Keratinocyte (primary cell): ENCODE data around the gene ANO8. TPM values are rescaled to one million over a fixed set of nuclear protein-coding genes. Genes with fewer than 3 reads are reported as not detected.

ENCODE experiments used
- DNase-seq: peaks from one replicate; pipeline ENCODE4 v3.0.0-alpha.2; 2011; ENCODE audit warnings: low read depth, missing footprints, low spot score
- FAIRE-seq: peaks from 2 replicates; lab custom pipeline; 2011; peaks lifted over from hg19 to GRCh38; lab: Jason Lieb, UNC
- H2AFZ ChIP-seq: 2 replicates; pipeline ENCODE4 v1.6.0; 2012; ENCODE audit warnings: low read length, control low read depth, inconsistent platforms; ENCODE audit not compliant: control insufficient read depth
- H3K27ac ChIP-seq: 2 replicates; pipeline ENCODE4 v1.5.1; 2011; ENCODE audit warnings: low read length; ENCODE audit not compliant: control insufficient read depth, insufficient read depth
- H3K27me3 ChIP-seq: 3 replicates; pipeline ENCODE4 v1.6.0; 2011; ENCODE audit warnings: low read length; ENCODE audit not compliant: control insufficient read depth, insufficient read depth; ENCODE audit errors: extremely low read depth
- H3K36me3 ChIP-seq, 2 experiments: 2 replicates in 1 of 2; 3 replicates in 1 of 2; pipeline ENCODE4 v1.5.1; 2011; ENCODE audit warnings: low read length in 2 of 2, mild to moderate bottlenecking in 1 of 2; ENCODE audit not compliant: control insufficient read depth in 2 of 2, insufficient read depth in 2 of 2; ENCODE audit errors: extremely low read depth in 1 of 2
- H3K4me1 ChIP-seq: 3 replicates; pipeline ENCODE4 v1.5.1; 2011; ENCODE audit warnings: low read length; ENCODE audit not compliant: control insufficient read depth, insufficient read depth; ENCODE audit errors: extremely low read depth
- H3K4me2 ChIP-seq: 3 replicates; pipeline ENCODE4 v1.6.0; 2011; ENCODE audit warnings: low read depth, low read length; ENCODE audit not compliant: control insufficient read depth, insufficient read depth; ENCODE audit errors: extremely low read depth
- H3K4me3 ChIP-seq, 3 experiments: fragments of 200-600 bp in 1 of 3; sonication (generic) in 1 of 3; 2 replicates in 2 of 3; 3 replicates in 1 of 3; pipeline ENCODE4 v1.5.1; 2011 to 2016; ENCODE audit warnings: low read length in 3 of 3, mild to moderate bottlenecking in 3 of 3, control low read depth in 2 of 3, inconsistent platforms in 1 of 3, low read depth in 1 of 3, mixed read lengths in 1 of 3, mixed run types in 1 of 3, moderate library complexity in 1 of 3; ENCODE audit not compliant: control insufficient read depth in 2 of 3, insufficient read depth in 2 of 3; ENCODE audit errors: extremely low read depth in 1 of 3
- H3K79me2 ChIP-seq: 2 replicates; pipeline ENCODE4 v1.6.0; 2012; ENCODE audit warnings: low read length; ENCODE audit not compliant: control insufficient read depth, insufficient read depth
- H3K9ac ChIP-seq: 3 replicates; pipeline ENCODE4 v1.6.0; 2011; ENCODE audit warnings: low read length; ENCODE audit not compliant: control insufficient read depth, insufficient read depth; ENCODE audit errors: extremely low read depth
- H3K9me1 ChIP-seq: 3 replicates; pipeline ENCODE4 v1.6.0; 2011; ENCODE audit warnings: low read length; ENCODE audit not compliant: control insufficient read depth, insufficient read depth; ENCODE audit errors: extremely low read depth
- H3K9me3 ChIP-seq: 2 replicates; pipeline ENCODE4 v1.5.1; 2012; ENCODE audit warnings: low read depth, low read length; ENCODE audit not compliant: control insufficient read depth
- H4K20me1 ChIP-seq: 3 replicates; pipeline ENCODE4 v1.6.0; 2011; ENCODE audit warnings: low read length; ENCODE audit not compliant: control insufficient read depth, insufficient read depth; ENCODE audit errors: extremely low read depth
- EZH2 ChIP-seq: IDR thresholded peaks from one replicate; pipeline ENCODE4 v1.6.1; 2012; ENCODE audit warnings: inconsistent platforms, mild to moderate bottlenecking, low read length, moderate library complexity
- dilution Hi-C: fragments of 300-500 bp; cut with MboI; formaldehyde crosslinking; loops from one replicate; pipeline ENCODE4 v1.7.0; 2020; ENCODE audit warnings: low sequenced_read_pairs; ENCODE audit not compliant: extremely low pct_ligation_motif_present
- polyA plus RNA-seq, 5 experiments: library from polyadenylated mRNA; depleted of rRNA in 3 of 5; stranded (reverse) in 3 of 5; stranded (forward) in 1 of 5; unstranded in 1 of 5; fragments of >200 nt; gene quantifications; 1 replicate in 1 of 5; 2 replicates in 3 of 5; 3 replicates in 1 of 5; pipeline versions ENCODE4 v1.2.1 to v1.2.3, GENCODE V29; 2011 to 2012; ENCODE audit warnings: missing spikeins in 2 of 5, low read depth in 1 of 5, low replicate concordance in 1 of 5
- TF ChIP-seq, protein P1 (sequence below), 3 experiments: IDR thresholded peaks in 1 of 3; conservative IDR thresholded peaks in 1 of 3; optimal IDR thresholded peaks in 1 of 3; 2 replicates in 2 of 3; 3 replicates in 1 of 3; pipeline versions ENCODE3 to v1.5.1; 2011; ENCODE audit warnings: low read length in 3 of 3, mild to moderate bottlenecking in 3 of 3, moderate library complexity in 2 of 3, control low read depth in 1 of 3, inconsistent platforms in 1 of 3; ENCODE audit not compliant: insufficient read depth in 2 of 3; ENCODE audit errors: extremely low read depth in 1 of 3

ANO8 gene
- polyA plus RNA-seq, 1 donor (not counting 4 experiments of a cell fraction or from before 2014, with no cell fraction given) = 1.6 TPM

DNA sequence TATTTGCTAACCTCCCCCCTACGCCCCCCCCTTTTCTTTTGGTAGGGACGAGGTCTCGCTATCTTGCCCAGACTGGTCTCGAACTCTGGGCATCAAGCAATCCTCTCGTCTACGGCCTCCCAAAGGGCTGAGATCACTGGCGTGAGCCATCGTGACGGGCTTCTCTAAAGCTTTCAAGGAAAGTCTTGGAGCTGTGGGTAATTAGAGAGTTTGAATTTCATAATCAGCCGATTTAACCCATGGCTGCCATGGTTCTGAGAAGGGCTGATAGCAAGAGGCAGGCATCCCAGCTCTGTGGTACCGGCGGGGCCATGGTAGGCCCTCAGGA is 30.8 kb downstream of the ANO8 start:
- H3K9me3 ChIP-seq = no peaks in the 10 kb centered on the region
- H3K79me2 ChIP-seq = peaks cover 12% of the 10 kb centered on the region
- H2AFZ ChIP-seq = no peak overlapping the region
- H3K27ac ChIP-seq = no peak overlapping the region
- no peak overlapping the region for H3K9ac ChIP-seq
- H3K9me1 ChIP-seq = peaks cover 3% of the 10 kb centered on the region
- no peaks in the 10 kb centered on the region for H4K20me1 ChIP-seq
- dilution Hi-C loops = no loop called here
- peaks cover 32% of the 10 kb centered on the region for H3K4me1 ChIP-seq
- H3K27me3 ChIP-seq = no peaks in the 10 kb centered on the region
- H3K4me3 ChIP-seq = no peak overlapping the region
- no peak for TF ChIP-seq EZH2
- TF ChIP-seq, protein P1, sequence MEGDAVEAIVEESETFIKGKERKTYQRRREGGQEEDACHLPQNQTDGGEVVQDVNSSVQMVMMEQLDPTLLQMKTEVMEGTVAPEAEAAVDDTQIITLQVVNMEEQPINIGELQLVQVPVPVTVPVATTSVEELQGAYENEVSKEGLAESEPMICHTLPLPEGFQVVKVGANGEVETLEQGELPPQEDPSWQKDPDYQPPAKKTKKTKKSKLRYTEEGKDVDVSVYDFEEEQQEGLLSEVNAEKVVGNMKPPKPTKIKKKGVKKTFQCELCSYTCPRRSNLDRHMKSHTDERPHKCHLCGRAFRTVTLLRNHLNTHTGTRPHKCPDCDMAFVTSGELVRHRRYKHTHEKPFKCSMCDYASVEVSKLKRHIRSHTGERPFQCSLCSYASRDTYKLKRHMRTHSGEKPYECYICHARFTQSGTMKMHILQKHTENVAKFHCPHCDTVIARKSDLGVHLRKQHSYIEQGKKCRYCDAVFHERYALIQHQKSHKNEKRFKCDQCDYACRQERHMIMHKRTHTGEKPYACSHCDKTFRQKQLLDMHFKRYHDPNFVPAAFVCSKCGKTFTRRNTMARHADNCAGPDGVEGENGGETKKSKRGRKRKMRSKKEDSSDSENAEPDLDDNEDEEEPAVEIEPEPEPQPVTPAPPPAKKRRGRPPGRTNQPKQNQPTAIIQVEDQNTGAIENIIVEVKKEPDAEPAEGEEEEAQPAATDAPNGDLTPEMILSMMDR (optimal IDR thresholded peaks at IDR 0.05 in 1 of 3, IDR thresholded peaks at IDR 0.05 in 1 of 3, conservative IDR thresholded peaks at IDR 0.05 in 1 of 3; ENCODE audit: extremely low read depth in 1 of 3, insufficient read depth in 2 of 3, low read length in 3 of 3) = no peak
- DNase-seq = no peak
- H3K4me2 ChIP-seq = peak overlapping the region; percentile 39
- H3K36me3 ChIP-seq = no peaks in the 10 kb centered on the region
- no peak for FAIRE-seq

DNA sequence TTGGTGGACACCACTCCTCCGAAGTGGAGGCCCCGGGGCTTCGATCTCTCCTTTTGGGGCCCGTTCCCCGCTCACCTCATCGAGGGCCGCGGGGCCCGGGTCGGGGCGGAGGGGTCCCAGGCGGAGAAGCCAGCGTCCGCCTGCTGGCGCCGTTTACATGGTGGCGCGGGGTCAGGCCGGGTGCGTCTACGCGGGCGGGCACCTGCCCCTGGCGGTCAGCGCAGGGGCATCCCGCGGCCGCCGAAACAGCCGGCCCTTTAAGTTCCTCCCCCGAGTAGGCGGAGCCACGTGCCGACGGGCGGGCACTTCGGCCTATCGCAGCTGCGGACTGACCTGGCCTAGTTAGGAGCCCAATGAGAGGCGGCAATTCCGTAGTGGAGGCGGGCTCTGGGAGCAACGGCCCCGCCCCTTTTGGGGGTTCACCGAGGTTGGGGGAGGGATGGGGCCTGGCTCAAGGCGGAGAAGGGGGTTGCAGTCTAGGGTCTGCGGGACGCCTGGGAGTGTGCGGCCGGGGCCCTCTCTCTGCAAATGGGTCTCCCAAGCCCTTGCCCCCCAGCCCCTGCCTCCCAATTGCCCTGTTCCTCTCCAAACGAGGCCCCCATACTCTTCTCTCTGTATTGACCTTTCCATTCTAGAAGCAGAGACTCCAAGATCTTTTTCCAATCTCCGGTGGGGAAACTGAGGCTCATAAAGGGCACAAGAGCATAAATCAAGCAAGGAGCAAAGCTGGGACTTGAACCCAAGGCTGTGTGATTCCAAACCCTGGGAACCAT is 31.3 kb downstream of the ANO8 start, which contains the start of gene ABHD8:
Gene ABHD8 (minus strand): TSS at position 259 of the 773 bp plus-strand sequence. CDS start 1,809 bp downstream, outside the sequence.
- peaks cover 14% of the 10 kb centered on the region for H3K79me2 ChIP-seq
- peak within 1 kb of the TSS; percentile 87 for H3K4me2 ChIP-seq
- peaks cover 0 to 2% of the 10 kb centered on the region in 2 experiments for H3K36me3 ChIP-seq
- FAIRE-seq = peak; percentile 73
- DNase-seq = peak; percentile 78
- no peaks in the 10 kb centered on the region for H3K27me3 ChIP-seq
- peaks cover 3% of the 10 kb centered on the region for H3K9me1 ChIP-seq
- peaks cover 32% of the 10 kb centered on the region for H3K4me1 ChIP-seq
- dilution Hi-C loops = no loop called here
- H4K20me1 ChIP-seq = no peaks in the 10 kb centered on the region
- peak within 1 kb of the TSS; percentile 54 for H3K27ac ChIP-seq
- peak within 1 kb of the TSS; percentile 55 to 87 (median 64) for H3K4me3 ChIP-seq
- TF ChIP-seq, protein P1 (optimal IDR thresholded peaks at IDR 0.05 in 1 of 3, IDR thresholded peaks at IDR 0.05 in 1 of 3, conservative IDR thresholded peaks at IDR 0.05 in 1 of 3; ENCODE audit: extremely low read depth in 1 of 3, insufficient read depth in 2 of 3, low read length in 3 of 3) = peak in 2 of 3 experiments; percentile 19 to 26
- no peak for TF ChIP-seq EZH2
- peak within 1 kb of the TSS; percentile 69 for H3K9ac ChIP-seq
- H2AFZ ChIP-seq = peak within 1 kb of the TSS; percentile 33
- H3K9me3 ChIP-seq = no peaks in the 10 kb centered on the region
